H9 (cell line): ENCODE data around the gene CRYBG2. TPM values are rescaled to one million over a fixed set of nuclear protein-coding genes. Genes with fewer than 3 reads are reported as not detected.
A peak's percentile ranks its signal among the peaks of the same experiment; 100 is the strongest.

Experiments
- DNase-seq: peaks from one replicate; pipeline ENCODE4 v3.0.0-alpha.2; 2017
- H2AFZ ChIP-seq: one replicate; pipeline ENCODE4 v1.6.1; 2013; ENCODE audit warnings: mild to moderate bottlenecking, low read length, control low read depth, moderate library complexity
- H2AK5ac ChIP-seq: 2 replicates; pipeline ENCODE4 v1.6.1; 2013; ENCODE audit warnings: low read length, control low read depth, mixed read lengths; ENCODE audit not compliant: insufficient read length
- H2BK120ac ChIP-seq: one replicate; pipeline ENCODE4 v1.6.1; 2013; ENCODE audit warnings: low read depth, mild to moderate bottlenecking, low read length, control low read depth, inconsistent platforms; ENCODE audit not compliant: poor library complexity, severe bottlenecking
- H2BK12ac ChIP-seq: 2 replicates; pipeline ENCODE4 v1.6.1; 2013; ENCODE audit warnings: low read length, control low read depth, mixed read lengths, low read depth; ENCODE audit not compliant: insufficient read length
- H2BK15ac ChIP-seq: 2 replicates; pipeline ENCODE4 v1.6.1; 2013; ENCODE audit warnings: low read depth, low read length, control low read depth
- H2BK20ac ChIP-seq: one replicate; pipeline ENCODE4 v1.6.1; 2013; ENCODE audit warnings: low read depth, mild to moderate bottlenecking, low read length, control low read depth, inconsistent platforms; ENCODE audit not compliant: poor library complexity, severe bottlenecking
- H2BK5ac ChIP-seq: 2 replicates; pipeline ENCODE4 v1.6.1; 2013; ENCODE audit warnings: low read length, control low read depth, mixed read lengths; ENCODE audit not compliant: insufficient read length
- H3K14ac ChIP-seq: 2 replicates; pipeline ENCODE4 v1.6.1; 2013; ENCODE audit warnings: low read length, control low read depth; ENCODE audit not compliant: insufficient read depth
- H3K18ac ChIP-seq: 2 replicates; pipeline ENCODE4 v1.6.1; 2013; ENCODE audit warnings: low read depth, mild to moderate bottlenecking, mixed read lengths, low read length, control low read depth; ENCODE audit not compliant: insufficient read length
- H3K23ac ChIP-seq: 2 replicates; pipeline ENCODE4 v1.6.1; 2013; ENCODE audit warnings: low read length, control low read depth, mixed read lengths, low read depth; ENCODE audit not compliant: insufficient read length
- H3K23me2 ChIP-seq: 2 replicates; pipeline ENCODE4 v1.6.1; 2013; ENCODE audit warnings: low read depth, mild to moderate bottlenecking, mixed read lengths, low read length, control low read depth; ENCODE audit not compliant: insufficient read length, poor library complexity, severe bottlenecking
- H3K27ac ChIP-seq: 2 replicates; pipeline ENCODE4 v1.5.1; 2013; ENCODE audit warnings: low read length, control low read depth, mixed read lengths, low read depth; ENCODE audit not compliant: insufficient read length
- H3K27me3 ChIP-seq: 2 replicates; pipeline ENCODE4 v1.6.1; 2013; ENCODE audit warnings: low read length, control low read depth, inconsistent platforms; ENCODE audit not compliant: insufficient read depth
- H3K4ac ChIP-seq: 2 replicates; pipeline ENCODE4 v1.6.1; 2013; ENCODE audit warnings: low read depth, mild to moderate bottlenecking, control low read depth, inconsistent platforms, low read length, moderate library complexity
- H3K4me1 ChIP-seq: 2 replicates; pipeline ENCODE4 v1.6.1; 2013; ENCODE audit warnings: low read length, control low read depth, inconsistent platforms; ENCODE audit not compliant: insufficient read depth
- H3K4me2 ChIP-seq: 2 replicates; pipeline ENCODE4 v1.6.1; 2013; ENCODE audit warnings: low read length, control low read depth, mixed read lengths; ENCODE audit not compliant: insufficient read length, insufficient read depth
- H3K56ac ChIP-seq: 2 replicates; pipeline ENCODE4 v1.6.1; 2013; ENCODE audit warnings: low read depth, mild to moderate bottlenecking, mixed read lengths, low read length, control low read depth; ENCODE audit not compliant: insufficient read length
- H3K79me1 ChIP-seq: 2 replicates; pipeline ENCODE4 v1.6.1; 2013; ENCODE audit warnings: low read depth, mild to moderate bottlenecking, moderate library complexity, low read length, control low read depth, inconsistent platforms; ENCODE audit not compliant: insufficient read depth, poor library complexity, severe bottlenecking
- H3K79me2 ChIP-seq: 2 replicates; pipeline ENCODE4 v1.6.1; 2013; ENCODE audit warnings: low read length, control low read depth, inconsistent platforms; ENCODE audit not compliant: insufficient read depth
- H3K9ac ChIP-seq: 2 replicates; pipeline ENCODE4 v1.6.1; 2013; ENCODE audit warnings: low read length, control low read depth, mixed read lengths; ENCODE audit not compliant: insufficient read length; ENCODE audit errors: extremely low read depth
- H3K9me3 ChIP-seq: one replicate; pipeline ENCODE4 v1.6.1; 2013; ENCODE audit warnings: low read depth, low read length, inconsistent platforms; ENCODE audit not compliant: control insufficient read depth
- H3T11ph ChIP-seq: one replicate; pipeline ENCODE4 v1.6.1; 2013; ENCODE audit warnings: mild to moderate bottlenecking, low read length, control low read depth, inconsistent platforms
- H4K20me1 ChIP-seq: one replicate; pipeline ENCODE4 v1.6.1; 2013; ENCODE audit not compliant: control insufficient read depth, insufficient read length, insufficient read depth
- H4K5ac ChIP-seq: 2 replicates; pipeline ENCODE4 v1.6.1; 2013; ENCODE audit warnings: low read depth, mild to moderate bottlenecking, mixed read lengths, low read length, control low read depth; ENCODE audit not compliant: insufficient read length
- H4K8ac ChIP-seq: replicated peaks from 2 replicates; pipeline ENCODE4 v1.6.1; 2013; ENCODE audit warnings: low read length, control low read depth, mixed read lengths, low read depth; ENCODE audit not compliant: insufficient read length
- H4K91ac ChIP-seq: 2 replicates; pipeline ENCODE4 v1.6.1; 2013; ENCODE audit warnings: low read depth, mild to moderate bottlenecking, moderate library complexity, mixed read lengths, low read length, control low read depth; ENCODE audit not compliant: insufficient read length
- H3K27ac Mint-ChIP-seq, 3 experiments: 2 replicates in 2 of 3; 3 replicates in 1 of 3; pipeline ENCODE4 v1.8.0; 2020 to 2021; ENCODE audit warnings: mixed read lengths in 3 of 3, mild to moderate bottlenecking in 1 of 3, moderate library complexity in 1 of 3
- H3K27me3 Mint-ChIP-seq: 2 replicates; pipeline ENCODE4 v1.8.0; 2021; ENCODE audit warnings: low read depth, mild to moderate bottlenecking, moderate library complexity, mixed read lengths
- H3K36me3 Mint-ChIP-seq, 3 experiments: 2 replicates in 2 of 3; 3 replicates in 1 of 3; pipeline ENCODE4 v1.8.0; 2020 to 2021; ENCODE audit warnings: low read depth in 3 of 3, mixed read lengths in 3 of 3; ENCODE audit not compliant: insufficient read depth in 1 of 3
- H3K4me1 Mint-ChIP-seq, 2 experiments: 2 replicates each; pipeline ENCODE4 v1.8.0; 2020; ENCODE audit warnings: mixed read lengths in 2 of 2
- H3K4me3 Mint-ChIP-seq, 2 experiments: 2 replicates in 1 of 2; 3 replicates in 1 of 2; pipeline ENCODE4 v1.8.0; 2020 to 2021; ENCODE audit warnings: mild to moderate bottlenecking in 2 of 2, mixed read lengths in 2 of 2, moderate library complexity in 1 of 2
- H3K9me3 Mint-ChIP-seq, 2 experiments: 2 replicates in 1 of 2; 3 replicates in 1 of 2; pipeline ENCODE4 v1.8.0; 2020; ENCODE audit warnings: mild to moderate bottlenecking in 2 of 2, mixed read lengths in 2 of 2, moderate library complexity in 1 of 2
- WGBS: extraction: QIAGEN DNeasy Blood & Tissue Kit; methylation state at CpG from one replicate; pipeline ENCODE4 v1.1.7; 2013; ENCODE audit warnings: missing lambda C conversion rate, low lambda C conversion rate, mixed read lengths; ENCODE audit not compliant: insufficient read length; ENCODE audit errors: extremely low coverage; 5-methylcytosine and 5-hydroxymethylcytosine counted together
- total RNA-seq: library from RNA; stranded (reverse); gene quantifications from 2 replicates; pipeline ENCODE4 v1.2.1, GENCODE V29; 2021
- TF ChIP-seq, protein P1 (sequence below): fragments of 200-600 bp; sonication (generic); conservative IDR thresholded peaks from 3 replicates; pipeline ENCODE4 v1.8.0; 2021; ENCODE audit warnings: antibody characterized with exemption, mild to moderate bottlenecking

CRYBG2 gene
- total RNA-seq, 1 experiment from 2014 or later, result 12.8 TPM

DNA sequence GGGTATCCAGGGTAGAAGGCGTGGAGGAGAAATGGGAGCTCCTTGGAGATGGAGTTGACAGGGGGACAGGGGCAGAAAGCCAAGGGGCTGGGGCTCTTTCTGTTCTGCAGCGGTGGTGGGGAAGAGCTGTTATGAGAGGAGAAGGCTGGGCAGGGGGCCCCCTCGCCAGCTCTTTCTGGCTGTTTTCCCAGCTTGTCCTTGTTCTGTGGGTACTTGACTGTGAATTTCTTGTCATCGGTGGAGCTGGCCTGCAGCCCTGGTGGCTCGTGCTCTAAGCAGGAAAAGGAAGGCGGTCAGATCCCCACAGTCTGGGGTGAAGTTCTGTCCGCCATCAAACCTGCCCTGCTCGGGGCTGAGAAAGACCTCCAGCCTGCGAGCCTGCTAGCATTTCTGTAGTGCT is 11.0 kb upstream of the CRYBG2 start:
- Histone ChIP-seq H3K4me1 (no peaks in the 10 kb centered on the region), H3K9ac (no peak overlapping the region), H3K27ac (no peak overlapping the region), H2BK120ac (no peak overlapping the region), H3K27me3 (no peaks in the 10 kb centered on the region; the same call in 1 of the 2 replicates), H2BK20ac (no peak overlapping the region), H3K4me2 (no peak overlapping the region), H3K9me3 (no peaks in the 10 kb centered on the region), H2BK15ac (no peak overlapping the region), H3K79me2 (no peaks in the 10 kb centered on the region), H3K14ac (no peak overlapping the region), H2AFZ (no peak overlapping the region), H2BK5ac (no peak overlapping the region), H2BK12ac (no peak overlapping the region), H3K79me1 (no peaks in the 10 kb centered on the region), H4K5ac (no peak overlapping the region), H3T11ph (no peak overlapping the region), H3K56ac (no peak overlapping the region), H4K20me1 (no peaks in the 10 kb centered on the region), H3K4ac (no peak overlapping the region), H3K23me2 (peaks cover 4% of the 10 kb centered on the region), H4K8ac (no peak overlapping the region), H2AK5ac (no peak overlapping the region), H3K23ac (no peak overlapping the region), H4K91ac (no peak overlapping the region), H3K18ac (no peak overlapping the region)
- peaks cover 50% of the 10 kb centered on the region for H3K27me3 Mint-ChIP-seq
- peak; percentile 20 for DNase-seq
- WGBS, result no CpG with 5 or more reads among the region's 9 CpGs
- no peak overlapping the region for H3K27ac Mint-ChIP-seq
- H3K36me3 Mint-ChIP-seq, result no peaks in the 10 kb centered on the region
- H3K4me3 Mint-ChIP-seq, result no peak overlapping the region
- peaks cover 22 to 26% of the 10 kb centered on the region in 2 experiments for H3K4me1 Mint-ChIP-seq
- no peaks in the 10 kb centered on the region; a peak in 1 of 5 replicates for H3K9me3 Mint-ChIP-seq
- TF ChIP-seq, protein P1, sequence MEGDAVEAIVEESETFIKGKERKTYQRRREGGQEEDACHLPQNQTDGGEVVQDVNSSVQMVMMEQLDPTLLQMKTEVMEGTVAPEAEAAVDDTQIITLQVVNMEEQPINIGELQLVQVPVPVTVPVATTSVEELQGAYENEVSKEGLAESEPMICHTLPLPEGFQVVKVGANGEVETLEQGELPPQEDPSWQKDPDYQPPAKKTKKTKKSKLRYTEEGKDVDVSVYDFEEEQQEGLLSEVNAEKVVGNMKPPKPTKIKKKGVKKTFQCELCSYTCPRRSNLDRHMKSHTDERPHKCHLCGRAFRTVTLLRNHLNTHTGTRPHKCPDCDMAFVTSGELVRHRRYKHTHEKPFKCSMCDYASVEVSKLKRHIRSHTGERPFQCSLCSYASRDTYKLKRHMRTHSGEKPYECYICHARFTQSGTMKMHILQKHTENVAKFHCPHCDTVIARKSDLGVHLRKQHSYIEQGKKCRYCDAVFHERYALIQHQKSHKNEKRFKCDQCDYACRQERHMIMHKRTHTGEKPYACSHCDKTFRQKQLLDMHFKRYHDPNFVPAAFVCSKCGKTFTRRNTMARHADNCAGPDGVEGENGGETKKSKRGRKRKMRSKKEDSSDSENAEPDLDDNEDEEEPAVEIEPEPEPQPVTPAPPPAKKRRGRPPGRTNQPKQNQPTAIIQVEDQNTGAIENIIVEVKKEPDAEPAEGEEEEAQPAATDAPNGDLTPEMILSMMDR, result no peak
